Anterior cingulate cortex (tissue), 58 donors: ENCODE data around the gene GPR6.

Source experiments
- DNase-seq, 58 donors: peaks; one replicate each; lab custom pipeline; 2025; lab: John Stamatoyannopoulos, UW

Gene GPR6

DNA sequence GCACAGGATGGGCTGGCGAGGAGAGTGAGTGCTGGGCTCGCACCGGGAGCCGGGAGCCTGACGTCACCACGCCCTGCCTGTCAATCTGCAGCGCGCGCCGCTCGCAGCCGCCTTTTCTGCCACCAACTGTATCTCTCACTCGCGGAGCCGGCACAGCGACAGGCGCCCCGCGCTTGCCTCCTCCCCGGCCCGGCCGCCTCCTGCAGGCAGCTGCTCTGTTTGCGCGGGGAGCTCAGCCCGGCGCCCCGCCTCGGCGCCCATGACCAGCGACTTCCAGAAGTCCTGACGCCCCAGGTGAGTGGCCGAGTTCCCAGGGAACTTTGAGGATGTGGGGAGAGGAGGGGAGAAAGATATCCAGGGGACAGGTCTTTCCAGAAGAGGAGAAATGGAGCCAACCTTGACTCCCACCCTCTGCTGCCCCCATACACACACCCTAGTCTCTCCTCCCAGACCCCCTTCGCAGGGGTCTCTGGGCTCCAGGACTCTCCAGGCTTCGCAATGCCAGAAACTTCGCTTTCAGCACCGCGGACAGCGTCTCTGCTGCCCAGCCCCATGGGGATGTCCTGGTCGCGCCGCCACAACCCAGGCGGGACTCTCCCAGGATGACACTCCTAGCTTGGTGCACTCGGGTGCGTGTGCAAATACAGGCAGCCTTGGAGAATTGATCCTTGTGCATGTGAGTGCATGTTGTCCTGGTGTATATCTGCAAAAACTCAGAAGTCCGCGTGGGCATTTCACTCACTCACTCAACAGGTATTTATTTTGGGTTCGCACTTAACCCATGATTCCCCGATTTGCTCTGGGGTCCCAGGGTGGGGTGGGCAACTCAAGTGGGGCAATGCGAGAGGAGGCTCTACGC lies at the start of gene GPR6:
Gene GPR6 (plus strand): TSS at position 138 of the 859 bp plus-strand sequence. CDS start 802 bp downstream, outside the sequence.
- peak in 35 of 58 donors; percentile 2 to 69 (median 20) for DNase-seq

GRCh38 chr6:109934293-109934692 lies 43.8 kb upstream of the GPR6 start:
- no peak for DNase-seq

- DNase-seq = no peak
Observed at GRCh38 chr6:109939654-109940053, 38.5 kb upstream of the GPR6 start.

DNA sequence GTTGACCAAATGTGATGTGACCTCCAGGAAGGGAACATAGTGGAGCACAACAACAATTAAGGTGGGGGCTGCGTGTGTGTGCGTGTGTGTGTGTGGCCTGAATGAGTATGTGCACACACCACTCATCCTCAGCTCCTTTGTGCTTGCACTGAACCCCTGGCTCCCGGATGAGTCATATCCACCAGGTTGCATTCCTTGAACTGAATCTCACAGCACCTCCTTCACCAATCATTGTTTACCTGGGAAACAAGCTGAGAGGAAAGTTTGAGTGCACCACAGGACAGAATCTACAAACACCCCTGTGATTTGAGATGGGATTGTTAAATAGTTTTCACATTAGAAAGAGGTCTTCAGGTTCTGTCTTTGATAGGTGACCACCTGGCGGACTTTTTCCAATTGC lies 33.7 kb upstream of the GPR6 start:
- no peak for DNase-seq

DNA sequence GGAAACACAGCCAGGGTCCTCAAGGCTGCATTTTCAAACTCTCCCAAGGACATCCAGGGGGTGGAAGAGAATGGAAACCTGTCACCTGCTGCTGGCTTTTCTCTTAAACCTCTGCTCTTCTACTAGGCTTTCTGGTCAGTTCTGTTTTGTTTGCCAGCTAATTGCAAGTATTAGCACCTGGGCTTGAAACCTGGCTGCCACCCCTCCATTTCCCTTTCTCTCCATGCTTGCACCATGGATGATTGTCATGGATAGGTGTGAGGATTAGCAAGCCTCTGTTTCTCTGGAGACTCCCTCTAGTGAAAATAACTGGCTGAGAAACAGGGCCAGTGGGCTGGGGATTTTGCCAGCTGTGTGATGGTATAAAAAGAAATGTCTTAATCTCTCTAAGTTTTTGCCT lies 33.0 kb upstream of the GPR6 start:
- DNase-seq = no peak

DNA sequence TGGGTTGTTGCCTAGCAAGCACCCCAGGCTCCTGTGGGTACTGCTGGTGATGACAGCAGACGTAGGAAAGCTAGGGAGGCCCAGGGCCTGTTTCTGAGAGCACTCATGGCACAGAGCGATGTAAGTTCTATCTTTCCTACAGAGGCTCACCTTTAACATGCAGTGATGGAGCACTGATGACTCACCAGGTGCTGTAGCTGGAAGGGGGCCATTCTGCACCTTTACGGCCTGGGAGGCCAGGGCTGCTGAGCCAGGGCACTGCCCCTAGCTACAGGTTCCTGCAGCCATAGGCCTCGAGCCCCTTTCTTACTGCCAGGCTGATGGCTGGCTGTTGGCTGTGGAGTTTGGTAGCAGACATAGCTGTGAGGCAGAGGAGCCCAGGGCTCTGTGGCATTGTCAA lies 31.1 kb upstream of the GPR6 start:
- DNase-seq = no peak

GRCh38 chr6:109949281-109950065 lies 28.6 kb upstream of the GPR6 start:
- DNase-seq = no peak

GRCh38 chr6:109955491-109955890 lies 22.6 kb upstream of the GPR6 start:
- no peak for DNase-seq

GRCh38 chr6:109958626-109959025 lies 19.5 kb upstream of the GPR6 start:
- DNase-seq = no peak

DNA sequence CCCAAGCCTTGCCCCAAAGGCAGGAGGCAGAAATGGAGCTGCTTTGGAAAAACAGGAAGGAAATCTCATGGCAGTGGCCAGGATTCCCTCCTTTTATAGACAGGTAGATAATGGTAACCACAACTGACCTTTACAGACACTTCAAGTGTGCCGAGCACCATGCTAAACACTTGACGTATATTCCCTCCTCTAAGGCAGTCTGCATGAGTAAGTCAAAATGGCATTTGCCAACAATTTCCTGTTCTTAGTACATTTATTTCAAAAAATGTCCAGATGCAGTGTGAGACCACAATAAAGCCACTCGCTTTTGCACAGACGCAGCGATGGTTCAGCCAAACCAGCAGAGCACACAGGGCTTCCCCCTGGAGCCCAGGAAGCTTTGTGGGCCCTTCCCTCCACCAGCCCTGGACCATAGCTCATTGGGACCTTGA lies 16.5 kb upstream of the GPR6 start:
- DNase-seq = no peak

DNA sequence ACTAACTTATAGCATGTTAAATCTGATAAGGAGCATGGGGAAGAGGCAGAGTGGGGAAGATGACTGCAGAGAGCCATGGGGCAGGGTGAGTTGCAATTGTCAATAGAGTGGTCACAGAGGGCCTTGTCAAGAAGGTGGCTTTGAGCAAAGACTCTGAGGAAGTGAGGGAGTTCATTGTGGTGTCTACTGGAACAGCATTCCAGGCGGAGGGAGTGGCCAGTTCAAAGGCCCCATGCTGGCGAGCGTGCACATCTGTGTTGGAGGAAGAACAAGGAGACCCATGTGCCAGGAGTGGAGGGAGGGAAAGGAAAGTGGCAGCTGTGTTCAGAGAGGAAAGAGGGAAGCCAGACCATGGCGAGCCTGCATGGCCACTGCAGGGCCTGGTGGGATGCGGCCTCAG lies 15.8 kb upstream of the GPR6 start:
- DNase-seq = no peak

DNA sequence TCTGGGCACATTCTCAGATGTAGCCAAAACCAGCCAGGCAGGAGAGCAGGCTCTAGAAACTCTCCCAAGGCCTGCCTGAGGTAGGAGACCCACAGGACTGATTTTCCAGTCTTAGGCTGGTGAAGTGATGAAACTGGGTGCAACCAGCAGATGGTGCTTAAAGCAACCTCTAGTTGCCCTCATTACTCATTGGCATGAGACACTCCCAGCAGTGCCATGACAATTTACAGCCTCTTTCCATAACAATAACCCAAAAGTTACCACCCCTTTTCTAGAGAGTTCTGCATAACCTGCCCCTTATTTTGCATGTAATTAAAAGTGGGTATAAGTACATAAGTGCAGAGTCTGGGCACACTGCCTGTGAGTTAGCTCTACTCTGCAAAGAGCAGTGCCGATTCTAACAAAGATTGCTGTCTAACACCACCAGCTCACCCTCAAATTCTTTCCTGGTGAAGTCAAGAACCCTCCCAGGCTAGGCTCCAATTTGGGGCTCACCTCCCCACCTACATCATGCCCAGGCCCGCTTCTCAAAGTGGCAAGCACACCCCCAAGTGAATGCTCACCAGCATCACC lies 14.4 kb upstream of the GPR6 start:
- no peak for DNase-seq

GRCh38 chr6:109964949-109965348 lies 13.2 kb upstream of the GPR6 start:
- no peak for DNase-seq

- no peak for DNase-seq
Observed at GRCh38 chr6:109966299-109966698, 11.8 kb upstream of the GPR6 start.

- DNase-seq = no peak
Observed at GRCh38 chr6:109977791-109978173, 329 bp upstream of the GPR6 start.

DNA sequence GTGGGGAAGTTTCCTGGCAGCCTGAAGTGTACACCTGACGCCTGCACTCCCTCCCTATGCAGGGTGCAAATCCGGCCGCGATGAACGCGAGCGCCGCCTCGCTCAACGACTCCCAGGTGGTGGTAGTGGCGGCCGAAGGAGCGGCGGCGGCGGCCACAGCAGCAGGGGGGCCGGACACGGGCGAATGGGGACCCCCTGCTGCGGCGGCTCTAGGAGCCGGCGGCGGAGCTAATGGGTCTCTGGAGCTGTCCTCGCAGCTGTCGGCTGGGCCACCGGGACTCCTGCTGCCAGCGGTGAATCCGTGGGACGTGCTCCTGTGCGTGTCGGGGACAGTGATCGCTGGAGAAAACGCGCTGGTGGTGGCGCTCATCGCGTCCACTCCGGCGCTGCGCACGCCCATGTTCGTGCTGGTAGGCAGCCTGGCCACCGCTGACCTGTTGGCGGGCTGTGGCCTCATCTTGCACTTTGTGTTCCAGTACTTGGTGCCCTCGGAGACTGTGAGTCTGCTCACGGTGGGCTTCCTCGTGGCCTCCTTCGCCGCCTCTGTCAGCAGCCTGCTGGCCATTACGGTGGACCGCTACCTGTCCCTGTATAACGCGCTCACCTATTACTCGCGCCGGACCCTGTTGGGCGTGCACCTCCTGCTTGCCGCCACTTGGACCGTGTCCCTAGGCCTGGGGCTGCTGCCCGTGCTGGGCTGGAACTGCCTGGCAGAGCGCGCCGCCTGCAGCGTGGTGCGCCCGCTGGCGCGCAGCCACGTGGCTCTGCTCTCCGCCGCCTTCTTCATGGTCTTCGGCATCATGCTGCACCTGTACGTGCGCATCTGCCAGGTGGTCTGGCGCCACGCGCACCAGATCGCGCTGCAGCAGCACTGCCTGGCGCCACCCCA lies 1.2 kb downstream of the GPR6 start:
- DNase-seq = peak in 8 of 58 donors; percentile 7 to 42 (median 14)

GRCh38 chr6:109984410-109984809 lies 6.3 kb downstream of the GPR6 start:
- no peak for DNase-seq

- DNase-seq = no peak
Observed at GRCh38 chr6:109987196-109987595, 9.1 kb downstream of the GPR6 start.

GRCh38 chr6:109991201-109992101 lies 13.3 kb downstream of the GPR6 start:
- no peak for DNase-seq
